ENCODE data around the gene SLC23A3.

SLC23A3 gene

GRCh38 chr2:219157396-219157795 lies 12.4 kb downstream of the SLC23A3 start:
- TF ChIP-seq CTCF (IDR thresholded peaks at IDR 0.05; ENCODE audit: low read length, missing control alignments) = no peak
- no peak for DNase-seq (ENCODE audit: low read depth)
- H3K4me3 ChIP-seq (replicated peaks; ENCODE audit: low read depth, low read length) = no peak overlapping the region

- H3K4me3 ChIP-seq (replicated peaks; ENCODE audit: low read depth, low read length) = no peak overlapping the region
- peak; percentile 85 for DNase-seq (ENCODE audit: low read depth)
- TF ChIP-seq CTCF (IDR thresholded peaks at IDR 0.05; ENCODE audit: low read length, missing control alignments) = peak; percentile 41
Measured at GRCh38 chr2:219155054-219155644, 14.7 kb downstream of the SLC23A3 start.

GRCh38 chr2:219149667-219150066 lies 20.2 kb downstream of the SLC23A3 start:
- no peak for TF ChIP-seq CTCF (IDR thresholded peaks at IDR 0.05; ENCODE audit: low read length, missing control alignments)
- DNase-seq (ENCODE audit: low read depth) = peak; percentile 30
- no peak overlapping the region for H3K4me3 ChIP-seq (replicated peaks; ENCODE audit: low read depth, low read length)

GRCh38 chr2:219142329-219142728 lies 27.5 kb downstream of the SLC23A3 start:
- TF ChIP-seq CTCF (IDR thresholded peaks at IDR 0.05; ENCODE audit: low read length, missing control alignments) = no peak
- DNase-seq (ENCODE audit: low read depth) = peak; percentile 35
- no peak overlapping the region for H3K4me3 ChIP-seq (replicated peaks; ENCODE audit: low read depth, low read length)

GRCh38 chr2:219140722-219141121 lies 29.1 kb downstream of the SLC23A3 start:
- no peak for DNase-seq (ENCODE audit: low read depth)
- H3K4me3 ChIP-seq (replicated peaks; ENCODE audit: low read depth, low read length) = no peak overlapping the region
- TF ChIP-seq CTCF (IDR thresholded peaks at IDR 0.05; ENCODE audit: low read length, missing control alignments) = no peak

- no peak for DNase-seq (ENCODE audit: low read depth)
- no peak overlapping the region for H3K4me3 ChIP-seq (replicated peaks; ENCODE audit: low read depth, low read length)
- no peak for TF ChIP-seq CTCF (IDR thresholded peaks at IDR 0.05; ENCODE audit: low read length, missing control alignments)
Measured at GRCh38 chr2:219133976-219134375, 35.9 kb downstream of the SLC23A3 start.

- no peak for TF ChIP-seq CTCF (IDR thresholded peaks at IDR 0.05; ENCODE audit: low read length, missing control alignments)
- DNase-seq (ENCODE audit: low read depth) = no peak
- no peak overlapping the region for H3K4me3 ChIP-seq (replicated peaks; ENCODE audit: low read depth, low read length)
Measured at GRCh38 chr2:219131744-219132143, 38.1 kb downstream of the SLC23A3 start.
